NCI-H2029 treated with DMSO at 0.1 percent for 48 hours (cell line): Measurements from ENCODE around the gene RPL37A.
"Not testable (repeated sequence)": the region's sequence is repeated elsewhere in the genome, so short reads cannot be mapped to it uniquely, and the experiment has no call there.

Source experiments
- DNase-seq: peaks from one replicate; lab custom pipeline; 2025; lab: John Stamatoyannopoulos, UW

RPL37A gene

DNA sequence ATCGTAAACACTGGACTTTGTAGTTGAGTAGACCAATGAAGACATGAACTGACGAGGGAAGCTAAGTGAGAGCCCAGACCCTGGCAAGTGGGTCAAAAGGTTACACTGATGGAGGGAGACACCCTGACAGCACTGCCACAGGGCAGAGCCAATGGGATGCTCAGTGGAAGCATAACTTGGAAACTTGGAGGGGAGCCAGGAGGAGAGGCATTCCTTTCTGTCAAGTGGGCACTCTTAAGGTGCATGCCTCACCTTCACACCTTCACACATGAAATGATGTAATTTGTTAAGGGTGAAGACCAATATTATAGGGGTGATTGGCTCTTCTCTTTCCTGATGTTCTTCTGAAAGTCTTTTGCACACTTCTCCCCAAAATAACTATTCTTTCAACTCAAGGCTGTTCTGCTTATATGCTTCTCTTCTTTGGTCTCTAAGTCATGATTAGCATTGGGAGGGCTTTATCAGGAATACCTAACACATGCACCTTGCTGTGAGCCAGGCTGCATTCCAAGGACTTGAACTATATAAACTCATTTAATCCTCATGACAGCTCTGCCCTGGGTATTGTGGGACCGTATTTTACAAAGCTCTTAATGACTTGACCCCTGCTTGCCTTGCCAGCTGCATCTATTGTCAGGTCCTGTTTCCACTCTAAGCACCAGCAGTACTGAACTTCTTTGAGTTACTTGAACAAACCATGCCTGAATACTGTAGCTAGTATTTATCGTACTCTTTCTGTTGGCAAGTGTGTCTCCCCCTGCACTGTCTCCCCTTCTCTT is 19.0 kb downstream of the RPL37A start:
- DNase-seq, result peak; percentile 8

DNA sequence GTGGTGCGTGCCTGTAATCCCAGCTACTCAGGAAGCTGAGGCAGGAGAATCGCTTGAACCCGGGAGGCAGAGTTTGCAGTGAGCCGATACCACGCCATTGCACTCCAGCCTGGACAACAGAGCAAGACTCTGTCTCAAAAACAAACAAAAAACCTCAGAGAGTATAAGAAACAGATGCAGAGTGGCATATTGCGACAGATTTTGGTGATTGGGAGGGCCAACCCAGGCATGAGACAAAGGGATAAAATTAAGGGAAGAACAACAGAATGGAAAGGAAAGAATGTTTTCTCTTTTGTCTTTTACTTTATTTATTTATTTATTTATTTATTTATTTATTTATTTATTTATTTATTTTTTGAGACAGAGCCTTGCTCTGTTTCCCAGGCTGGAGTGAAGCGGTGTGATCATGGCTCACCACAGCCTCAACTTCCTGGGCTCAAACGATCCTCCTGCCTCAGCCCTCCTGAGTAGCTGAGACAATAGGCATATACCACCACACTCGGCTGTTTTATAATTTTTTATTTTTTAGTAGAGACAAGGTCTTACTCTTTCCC is 20.0 kb downstream of the RPL37A start:
- DNase-seq, result not testable (repeated sequence)

DNA sequence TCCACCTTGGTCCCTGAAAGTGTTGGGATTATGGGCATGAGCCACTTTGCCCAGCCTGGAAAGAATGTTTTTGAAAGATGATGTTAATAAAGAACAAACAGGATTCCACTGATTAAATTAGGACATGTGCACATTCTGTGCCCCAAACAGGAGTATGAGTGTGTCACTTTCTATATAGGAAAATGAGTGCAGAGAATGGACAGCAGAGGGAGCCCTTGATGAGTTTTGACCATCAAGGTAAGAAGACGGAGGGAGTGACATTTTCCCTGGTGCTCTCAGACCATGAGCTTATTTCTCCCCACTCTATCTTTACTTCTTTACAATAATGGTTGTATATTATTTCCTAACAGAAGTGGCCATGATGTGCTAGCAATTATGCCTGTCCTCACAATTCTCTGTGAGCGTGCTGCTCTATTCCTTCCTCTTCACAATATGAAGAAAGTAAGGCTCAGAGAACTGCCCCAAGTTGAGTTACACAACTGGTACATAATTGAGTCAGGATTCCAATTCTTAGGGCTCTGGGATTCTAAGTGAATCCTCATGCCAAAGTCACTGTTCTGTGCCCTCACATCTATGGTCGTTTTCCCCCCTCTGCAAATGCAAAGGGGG is 20.6 kb downstream of the RPL37A start:
- peak; percentile 79 for DNase-seq

DNA sequence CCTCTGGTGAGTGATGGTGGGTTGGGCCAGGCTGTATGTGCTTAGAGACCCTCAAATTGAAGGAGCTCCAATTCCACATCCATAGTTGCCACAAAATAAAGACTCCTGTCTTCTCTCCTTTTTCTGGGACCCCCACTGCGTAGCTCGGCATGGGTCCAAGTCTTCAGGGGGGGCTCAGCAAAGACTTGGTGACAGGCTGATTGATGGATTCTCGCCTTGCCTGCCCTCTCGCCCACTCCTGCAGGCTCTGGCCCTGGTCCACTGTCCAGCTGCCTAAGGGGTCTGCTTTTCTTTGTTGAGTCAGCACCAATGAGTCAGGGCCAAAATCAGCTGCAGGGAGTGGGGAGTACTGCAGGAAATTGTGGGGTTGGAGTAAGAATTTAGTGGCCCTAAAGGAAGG is 21.5 kb downstream of the RPL37A start:
- DNase-seq, result no peak

DNA sequence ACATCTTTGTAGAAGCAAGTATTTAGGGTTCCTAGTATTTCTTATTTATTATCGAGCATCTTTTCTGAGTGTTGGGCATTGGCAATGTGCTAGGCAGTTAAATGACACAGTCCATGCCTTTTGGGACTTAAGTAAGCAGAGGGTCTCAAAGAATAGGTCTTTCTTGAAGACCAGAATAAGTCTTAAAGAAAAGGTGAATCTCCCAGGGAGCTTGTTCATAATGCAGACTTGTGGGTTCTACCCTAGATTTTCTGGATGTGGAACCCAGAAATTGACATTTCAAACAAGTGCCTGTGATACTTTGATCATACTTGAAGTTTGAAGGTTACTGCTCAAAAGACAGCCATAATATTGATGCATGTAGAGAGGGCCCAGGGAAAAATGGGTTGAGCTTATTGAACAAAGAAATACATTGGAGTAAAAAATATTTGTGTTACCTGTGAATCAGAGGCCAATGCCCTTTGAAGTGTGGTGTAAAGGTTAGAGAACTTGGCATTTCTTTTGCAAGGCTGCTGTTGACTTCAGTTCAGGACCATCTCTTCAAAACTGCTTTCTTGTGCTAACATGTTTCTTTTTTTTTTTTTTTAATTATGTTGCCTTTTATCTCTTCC is 24.4 kb downstream of the RPL37A start:
- DNase-seq, result no peak

DNA sequence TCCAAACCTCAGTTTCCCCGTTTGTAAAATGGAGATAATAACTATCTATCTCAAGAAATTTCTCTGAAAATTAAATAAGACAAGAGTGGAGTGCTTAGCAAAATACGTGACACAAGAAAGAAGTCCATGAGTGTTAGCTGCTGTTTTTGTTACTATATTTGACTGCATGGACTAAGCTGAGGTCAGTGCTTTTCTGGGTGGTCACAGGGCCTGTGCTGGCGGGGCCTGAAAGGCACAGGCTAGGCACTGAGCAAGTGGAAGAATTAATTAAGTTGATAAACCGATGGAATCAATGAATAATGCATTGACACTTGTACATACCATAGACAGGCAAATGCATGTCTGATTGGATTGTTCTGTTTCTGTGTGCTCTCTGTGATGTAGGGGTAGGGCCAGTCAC is 27.3 kb downstream of the RPL37A start:
- no peak for DNase-seq

DNA sequence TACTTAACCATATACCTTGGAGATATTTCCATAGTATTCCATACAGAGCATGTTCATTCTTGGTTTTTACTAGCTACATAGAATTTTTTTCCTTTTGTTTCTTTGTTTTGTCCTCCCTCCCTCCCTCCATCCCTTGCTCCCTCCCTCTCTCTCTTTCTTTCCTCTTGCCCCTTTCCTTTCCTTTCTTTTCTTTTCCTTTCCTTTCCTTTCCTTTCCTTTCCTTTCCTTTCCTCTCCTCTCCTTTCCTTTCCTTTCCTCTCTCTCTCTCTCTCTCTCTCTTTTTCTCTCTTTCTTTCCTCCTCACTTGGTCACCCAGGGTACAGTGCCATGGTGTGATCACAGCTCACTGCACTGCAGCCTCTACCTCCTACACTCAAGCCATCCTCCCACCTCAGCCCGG is 28.3 kb downstream of the RPL37A start:
- no peak for DNase-seq

DNA sequence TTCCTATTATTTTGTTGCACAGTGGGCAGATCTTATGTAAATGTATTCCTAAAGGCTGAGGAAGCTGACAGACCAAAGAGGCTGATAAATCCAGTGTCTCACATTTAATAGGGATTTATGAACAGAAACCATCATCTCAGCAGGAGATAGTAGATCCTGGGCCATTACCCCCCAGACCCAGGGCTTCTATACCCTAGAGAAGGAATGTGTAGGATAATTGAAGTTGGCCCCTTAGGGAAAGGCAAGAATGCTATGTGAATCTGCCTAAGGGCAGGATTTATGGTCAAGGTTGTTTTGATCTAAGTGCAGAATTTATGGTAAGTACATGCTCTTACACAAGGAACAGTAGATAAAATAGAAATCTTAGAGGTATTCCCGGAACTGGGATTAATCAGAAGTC is 29.0 kb downstream of the RPL37A start:
- DNase-seq, result no peak

DNA sequence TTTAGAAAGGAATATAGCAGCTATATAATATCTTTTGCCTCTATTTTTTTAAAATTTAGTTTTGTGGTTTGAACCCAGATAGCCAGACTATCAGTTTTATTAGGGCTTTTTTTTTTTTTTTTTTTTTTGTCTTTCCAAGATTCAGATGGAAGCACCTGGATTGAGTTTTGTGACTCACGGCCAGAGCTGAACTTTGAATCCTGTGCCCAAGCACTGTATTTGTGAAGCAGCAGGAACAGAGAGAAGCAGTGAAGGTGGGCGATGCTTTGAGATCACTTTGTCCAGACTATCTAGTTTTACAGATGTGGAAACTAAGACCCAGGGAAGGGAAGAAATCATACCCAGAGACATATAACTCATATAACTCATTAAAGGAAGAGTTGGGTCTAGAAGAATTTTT is 33.9 kb downstream of the RPL37A start:
- DNase-seq, result no peak

DNA sequence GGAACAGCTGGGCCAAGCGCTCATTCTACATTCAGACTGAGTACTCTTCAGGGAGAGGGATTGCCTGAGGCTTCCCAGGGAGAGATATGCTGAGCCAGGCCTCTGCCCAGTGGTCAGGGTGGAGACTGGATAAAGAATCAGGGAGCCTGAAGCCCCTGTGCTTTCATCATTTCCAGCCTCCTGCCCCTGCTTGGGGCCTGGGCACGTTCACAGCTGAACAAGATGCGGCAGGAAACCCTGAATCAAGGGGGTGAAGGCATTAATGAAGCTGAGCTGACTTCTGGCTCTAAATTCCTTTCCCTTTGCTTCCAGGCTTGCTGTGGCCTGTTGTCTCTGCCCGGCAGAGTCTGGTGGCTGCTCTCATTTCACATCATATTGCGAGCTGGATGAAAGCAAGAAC is 35.0 kb downstream of the RPL37A start:
- DNase-seq, result no peak

DNA sequence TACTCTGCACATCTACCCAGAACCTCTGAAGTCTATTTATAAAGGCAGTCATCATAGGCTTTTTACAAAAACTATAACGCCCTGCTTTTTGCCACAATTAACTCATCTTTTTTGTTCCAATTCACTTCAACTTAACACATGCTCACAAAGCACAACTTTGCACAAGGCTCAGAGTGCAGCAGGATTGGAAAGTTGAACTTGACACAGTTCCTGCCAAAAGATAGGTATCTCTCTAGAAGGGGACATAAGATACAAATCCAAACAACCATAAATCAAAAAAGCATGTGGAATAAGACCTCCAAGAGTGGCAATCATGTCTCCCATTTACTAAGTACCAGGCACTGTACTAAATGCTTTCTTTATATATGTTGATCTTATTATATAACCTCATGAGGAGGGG is 36.2 kb downstream of the RPL37A start:
- DNase-seq, result no peak

DNA sequence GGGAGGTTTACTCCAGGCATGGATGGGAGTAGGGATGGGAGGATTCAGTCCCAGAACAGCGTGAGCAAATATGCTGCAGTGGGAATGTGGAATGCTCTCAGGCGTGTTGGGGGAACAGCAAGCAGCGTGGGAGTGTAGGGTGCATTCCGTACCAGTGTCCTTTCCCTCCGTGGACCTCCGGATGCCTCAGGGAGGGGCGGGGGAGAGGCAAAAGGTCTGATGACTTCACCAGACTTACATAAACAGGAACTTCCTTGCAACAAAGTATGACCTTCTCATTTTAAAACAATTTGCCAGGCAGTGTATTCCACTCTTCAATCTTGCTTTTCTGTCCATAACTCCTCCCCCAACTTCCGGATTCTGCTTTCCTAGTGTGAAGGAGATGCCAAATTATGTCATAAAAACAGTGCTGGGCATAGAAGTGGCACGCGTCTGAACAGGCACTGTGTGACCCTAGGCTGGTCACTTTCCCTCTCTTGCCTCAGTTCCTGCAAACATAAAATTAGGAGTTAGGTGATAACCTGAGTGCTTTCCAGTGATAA is 36.9 kb downstream of the RPL37A start:
- no peak for DNase-seq

DNA sequence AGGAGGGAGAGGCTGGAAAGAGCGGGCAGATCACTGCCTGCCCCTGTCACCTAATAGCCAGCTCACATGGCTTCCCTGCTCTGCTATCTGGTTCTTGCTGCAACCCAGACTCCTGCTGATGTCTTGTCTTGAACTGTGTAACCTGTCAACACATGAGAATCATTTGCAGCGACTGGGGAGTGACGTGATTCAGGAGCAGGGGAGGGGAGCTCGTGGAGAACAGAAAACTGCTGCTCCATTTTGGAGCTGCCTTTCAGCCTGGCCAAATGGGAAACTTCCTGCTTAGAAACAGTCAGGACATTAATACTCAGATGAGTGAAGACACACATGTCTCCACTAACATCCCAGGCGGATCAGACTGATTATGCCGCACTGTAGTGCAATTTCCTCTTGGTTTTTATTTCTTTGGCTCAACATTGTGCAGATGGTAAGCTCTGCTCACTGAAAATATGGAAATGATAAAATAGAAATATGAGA is 38.1 kb downstream of the RPL37A start:
- no peak for DNase-seq

DNA sequence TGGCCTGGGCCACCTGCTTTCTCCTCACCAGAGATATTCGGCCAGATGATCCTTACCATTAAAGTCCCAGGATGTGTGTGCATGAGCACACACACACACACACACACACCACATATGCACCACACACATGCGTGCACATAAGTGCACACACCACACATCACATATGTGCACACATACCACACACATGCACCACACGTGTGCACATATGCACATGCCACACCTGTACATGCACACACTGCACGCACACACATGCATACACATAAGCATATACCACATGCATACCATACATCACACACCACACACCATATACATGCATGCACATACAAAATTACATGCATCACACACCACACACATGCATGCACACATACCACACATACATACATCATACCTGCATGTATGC is 38.7 kb downstream of the RPL37A start:
- DNase-seq, result no peak

DNA sequence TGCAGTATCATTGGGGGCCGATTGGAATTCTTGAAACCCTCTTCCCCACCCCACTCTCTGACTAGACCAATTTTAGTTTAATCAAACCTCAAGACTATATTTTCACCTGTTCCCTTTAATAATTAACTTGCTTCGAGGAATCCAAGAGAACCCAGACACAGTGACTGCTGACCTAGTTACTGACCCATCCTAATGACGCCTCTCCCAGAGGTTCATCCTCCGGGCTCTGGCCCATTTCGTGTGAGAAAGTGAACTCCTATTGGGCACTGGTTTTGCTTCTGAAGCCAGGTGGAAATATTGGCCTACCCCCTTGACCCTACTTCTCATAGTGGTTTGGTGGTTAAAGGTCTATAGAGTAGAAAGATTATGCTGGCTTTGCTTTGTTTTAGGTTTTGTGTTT is 39.9 kb downstream of the RPL37A start:
- no peak for DNase-seq

DNA sequence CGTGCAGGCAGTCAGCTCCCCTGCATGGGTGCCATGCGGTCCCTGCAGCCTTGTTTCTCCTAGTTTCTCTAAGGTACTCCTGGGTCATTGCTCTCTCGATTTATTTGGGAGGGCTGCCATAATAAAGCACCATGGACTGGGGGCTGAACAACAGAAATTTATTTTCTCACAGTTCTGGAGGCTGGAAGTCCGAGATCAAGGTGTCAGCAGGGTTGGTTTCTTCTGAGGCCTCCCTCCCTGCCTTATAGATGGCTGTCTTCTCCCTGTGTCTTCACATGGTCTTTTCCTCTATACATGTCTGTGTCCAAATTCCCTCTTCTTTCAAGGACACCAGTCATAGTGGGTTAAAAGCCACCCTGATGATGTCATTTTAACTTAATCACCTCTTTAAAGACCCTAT is 40.5 kb downstream of the RPL37A start:
- DNase-seq, result no peak

DNA sequence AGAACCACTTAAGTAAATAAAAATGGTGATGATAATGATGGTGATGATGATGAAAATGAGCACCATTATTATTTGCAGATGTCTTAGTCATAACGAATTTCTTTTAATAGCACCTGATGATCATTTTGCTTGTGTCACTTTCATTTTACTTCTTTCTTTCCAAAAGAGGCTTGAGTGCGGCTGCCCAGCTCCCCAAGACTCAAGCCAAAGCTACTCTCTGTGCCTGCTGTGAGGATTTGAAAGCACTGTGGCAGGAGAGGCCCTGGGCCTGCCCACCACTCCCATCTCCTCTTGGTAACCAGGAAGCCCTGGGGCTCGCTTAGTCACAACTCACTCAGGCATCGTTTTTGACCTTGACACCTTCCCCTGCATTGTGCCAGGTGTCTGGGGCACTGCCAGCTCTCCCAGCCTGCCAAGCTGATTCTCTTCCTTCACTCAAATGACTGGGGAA is 41.2 kb downstream of the RPL37A start:
- DNase-seq, result peak; percentile 84

DNA sequence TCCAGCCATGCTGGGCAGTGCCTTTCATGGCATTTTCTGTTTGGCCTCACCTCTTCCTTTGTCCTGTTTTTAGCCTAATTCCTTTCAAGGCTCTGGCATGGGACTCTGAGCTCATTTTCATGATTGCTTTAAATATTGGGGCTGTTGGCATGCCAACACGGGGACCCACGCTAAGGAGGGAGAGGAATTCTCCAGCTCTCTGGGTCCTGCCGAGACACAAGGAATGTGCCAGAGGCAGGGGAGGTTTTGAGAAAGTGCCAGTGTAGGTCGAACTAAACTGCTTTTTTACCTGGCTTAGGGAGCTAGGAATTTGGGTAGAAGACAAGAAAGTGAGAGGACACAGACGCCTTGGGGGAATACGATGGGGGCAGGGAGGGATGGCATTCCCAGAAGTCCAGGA is 42.3 kb downstream of the RPL37A start:
- no peak for DNase-seq

DNA sequence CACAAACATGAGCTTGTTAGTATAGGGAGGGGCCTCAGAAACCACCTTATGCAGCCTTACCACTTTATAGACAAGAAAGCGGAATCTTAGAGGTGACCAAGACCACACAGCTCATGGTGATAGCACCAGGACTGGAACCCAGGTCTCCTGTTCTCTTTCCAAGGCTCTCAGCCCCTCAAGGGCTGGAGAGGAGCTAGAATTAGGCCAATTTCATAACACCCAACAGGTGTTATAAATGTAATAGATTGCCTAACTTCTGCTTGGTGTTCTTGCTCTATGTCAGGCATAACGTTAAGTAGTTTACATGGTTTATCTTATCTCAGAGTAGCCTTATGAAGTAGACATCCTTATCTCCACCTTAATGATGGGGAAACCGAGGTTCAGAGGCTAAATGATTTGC is 42.9 kb downstream of the RPL37A start:
- no peak for DNase-seq

DNA sequence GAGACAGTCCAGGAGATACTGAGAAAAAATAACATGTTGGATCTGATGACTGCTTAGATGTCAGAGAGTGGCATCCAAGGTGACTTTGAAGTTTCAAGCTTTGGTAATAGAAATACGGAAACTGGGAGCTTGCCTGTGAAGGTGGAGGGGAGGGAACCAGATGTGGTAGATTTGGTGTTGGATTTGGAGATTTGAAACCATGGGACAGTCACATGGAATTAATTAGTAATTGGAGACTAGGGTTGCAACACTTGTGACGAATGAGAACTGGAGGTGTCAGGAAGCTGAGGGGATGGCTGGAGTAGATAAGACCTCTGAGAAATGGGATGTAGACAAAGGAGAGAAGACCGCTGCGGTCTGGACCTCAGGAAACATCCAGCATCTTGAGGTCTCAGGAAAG is 46.7 kb downstream of the RPL37A start:
- no peak for DNase-seq

DNA sequence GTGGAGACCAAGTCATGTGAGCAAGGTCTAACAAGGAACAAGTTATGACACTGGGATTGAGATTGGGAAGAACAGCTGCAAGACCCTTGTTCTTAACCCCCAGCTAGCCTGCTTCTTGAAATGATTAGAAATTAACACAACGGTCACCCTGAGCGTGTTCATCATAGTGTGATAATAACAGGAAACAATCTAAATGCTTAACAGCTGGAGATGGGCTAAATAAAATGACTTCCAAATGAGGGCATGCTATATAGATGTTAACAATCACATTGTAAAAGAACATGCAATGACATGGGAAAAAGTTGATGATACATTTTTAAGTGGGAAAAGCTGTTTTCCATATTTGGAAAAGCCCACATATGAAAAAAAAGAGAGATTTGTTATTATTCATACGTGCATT is 47.6 kb downstream of the RPL37A start:
- no peak for DNase-seq

DNA sequence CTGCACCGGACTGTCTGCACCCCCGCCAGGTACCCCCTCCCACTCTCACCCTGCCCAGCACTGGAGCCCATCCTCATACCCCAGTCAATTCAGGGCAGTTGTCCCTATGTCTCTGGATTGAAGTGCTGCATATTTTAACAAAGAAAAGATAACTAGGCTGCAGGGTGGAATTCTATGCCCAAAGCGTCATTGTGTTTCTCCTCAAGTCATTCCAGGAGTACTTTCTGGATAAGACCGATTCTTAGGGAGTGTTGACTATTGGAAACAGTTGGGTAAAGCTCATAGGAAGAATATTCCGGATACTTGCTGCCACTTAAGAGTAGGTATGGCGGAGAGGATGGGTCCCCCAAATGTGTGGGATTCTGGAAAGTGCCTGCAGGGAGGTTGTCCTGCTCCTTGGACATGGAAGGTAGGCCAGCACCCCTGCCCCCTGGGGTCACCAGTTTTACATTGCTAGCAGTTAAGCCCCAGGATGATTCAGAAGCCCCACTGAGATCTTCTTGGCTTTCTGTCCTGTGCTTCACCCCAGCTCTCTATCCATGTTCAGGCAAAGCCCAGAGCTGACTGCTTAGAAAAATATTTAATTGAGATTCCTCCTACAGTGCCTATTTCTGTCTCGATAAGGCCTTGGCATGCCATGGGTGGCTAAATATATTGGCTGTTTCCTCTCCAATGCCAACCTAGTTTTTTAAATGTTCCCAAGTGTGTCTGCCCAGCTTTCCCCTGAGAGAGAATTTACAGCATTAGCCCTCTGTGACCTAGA is 48.2 kb downstream of the RPL37A start:
- no peak for DNase-seq
